ENCODE data around the gene ITGB8. TPM values are rescaled to one million over a fixed set of nuclear protein-coding genes. Genes with fewer than 3 reads are reported as not detected.

Gene ITGB8
- total RNA-seq, 1 donor from 2014 or later = 62.6 TPM

GRCh38 chr7:20464891-20465290 is 134.2 kb downstream of the ITGB8 start:
- Histone ChIP-seq H3K4me1 (no peaks in the 10 kb centered on the region), H3K27me3 (no peaks in the 10 kb centered on the region), H3K27ac (no peak overlapping the region), H3K36me3 (no peaks in the 10 kb centered on the region), H3K4me3 (no peak overlapping the region), H3K9me3 (no peaks in the 10 kb centered on the region)
- no peak for TF ChIP-seq POLR2A (IDR thresholded peaks at IDR 0.05)
- no peak for TF ChIP-seq POLR2AphosphoS5 (IDR thresholded peaks at IDR 0.05; ENCODE audit: insufficient read depth in 1 of 2, low read depth in 1 of 2)
- no peak for TF ChIP-seq CTCF (IDR thresholded peaks at IDR 0.05)
- no peak for DNase-seq (ENCODE audit: extremely low spot score in 2 of 2)
- intact Hi-C loops (cut with DNase I) = no loop called here

Small RNA genes lying within 50 kb of the gene (small RNA-seq; reads per million reads assigned to genes)
- not detected for gene RF00275

Other genes starting within 250 kb of the ITGB8 start
- 6.9 TPM for gene MACC1, start 113.5 kb upstream of the ITGB8 start, total RNA-seq

All from vagina (tissue), 2 donors.